DND-41 (cell line): Measurements from ENCODE around the gene NOC4L.

ENCODE experiments used
- ATAC-seq: fragments of 200-7000 bp; cut with Tn5 transposase; 3 replicates; pipeline ENCODE4 v1.9.1; 2021; ENCODE audit warnings: low read depth; ENCODE audit not compliant: insufficient read depth
- DNase-seq: peaks from one replicate; pipeline ENCODE4 v3.0.0-alpha.2; 2020
- H2AFZ ChIP-seq: 2 replicates; pipeline ENCODE4 v1.6.0; 2012; ENCODE audit warnings: low read depth, low read length
- H3K27ac ChIP-seq: 2 replicates; pipeline ENCODE4 v1.5.1; 2012; ENCODE audit warnings: low read length, inconsistent platforms
- H3K27me3 ChIP-seq: fragments of 200-600 bp; sonication (generic); 2 replicates; pipeline ENCODE4 v1.6.0; 2012; ENCODE audit warnings: low read length, mild to moderate bottlenecking, inconsistent platforms; ENCODE audit not compliant: insufficient read depth, poor library complexity
- H3K36me3 ChIP-seq: 2 replicates; pipeline ENCODE4 v1.5.1; 2012; ENCODE audit warnings: low read length, inconsistent platforms; ENCODE audit not compliant: insufficient read depth
- H3K4me1 ChIP-seq: 2 replicates; pipeline ENCODE4 v1.5.1; 2012; ENCODE audit warnings: mild to moderate bottlenecking, low read length; ENCODE audit not compliant: insufficient read depth
- H3K4me2 ChIP-seq: 2 replicates; pipeline ENCODE4 v1.6.0; 2012; ENCODE audit warnings: mild to moderate bottlenecking, moderate library complexity, low read length, inconsistent platforms; ENCODE audit not compliant: insufficient read depth
- H3K4me3 ChIP-seq, 2 experiments: fragments of 200-600 bp in 1 of 2; shearing (Covaris generic) in 1 of 2; 2 replicates each; pipeline ENCODE4 v1.5.1; 2012 to 2016; ENCODE audit warnings: inconsistent platforms in 2 of 2, low read length in 2 of 2, mild to moderate bottlenecking in 2 of 2, low read depth in 1 of 2, moderate library complexity in 1 of 2
- H3K79me2 ChIP-seq: 2 replicates; pipeline ENCODE4 v1.6.0; 2012; ENCODE audit warnings: low read length, inconsistent platforms; ENCODE audit not compliant: insufficient read depth
- H3K9ac ChIP-seq: 2 replicates; pipeline ENCODE4 v1.6.0; 2012; ENCODE audit warnings: low read depth, mild to moderate bottlenecking, inconsistent platforms, low read length, moderate library complexity
- H3K9me3 ChIP-seq: 2 replicates; pipeline ENCODE4 v1.5.1; 2012; ENCODE audit warnings: low read length, moderate library complexity, mild to moderate bottlenecking, inconsistent platforms; ENCODE audit not compliant: insufficient read depth, severe bottlenecking
- H4K20me1 ChIP-seq: 2 replicates; pipeline ENCODE4 v1.6.0; 2012; ENCODE audit warnings: low read length; ENCODE audit not compliant: insufficient read depth
- CTCF ChIP-seq: IDR thresholded peaks from 2 replicates; pipeline ENCODE4 v1.5.1; 2012; ENCODE audit warnings: borderline replicate concordance, low read length, moderate library complexity, mild to moderate bottlenecking; ENCODE audit not compliant: poor library complexity, severe bottlenecking; ENCODE audit errors: extremely low read depth
- EZH2 ChIP-seq: IDR thresholded peaks from 3 replicates; pipeline ENCODE4 v1.6.1; 2012; ENCODE audit warnings: borderline replicate concordance, low read depth, mild to moderate bottlenecking, moderate library complexity, low read length, inconsistent platforms; ENCODE audit not compliant: severe bottlenecking

Gene NOC4L

GRCh38 chr12:132140501-132140900 is 3.8 kb upstream of the NOC4L start:
- no peak for ATAC-seq
- TF ChIP-seq EZH2: no peak
- TF ChIP-seq CTCF: no peak
- peaks cover 52% of the 10 kb centered on the region for H3K36me3 ChIP-seq

GRCh38 chr12:132140918-132141841 is 3.1 kb upstream of the NOC4L start:
- Histone ChIP-seq H3K4me1 (peaks cover 32% of the 10 kb centered on the region), H2AFZ (no peak overlapping the region), H4K20me1 (peaks cover 64% of the 10 kb centered on the region), H3K79me2 (peaks cover 50% of the 10 kb centered on the region), H3K9ac (no peak overlapping the region), H3K27ac (no peak overlapping the region), H3K4me3 (no peak overlapping the region), H3K4me2 (peak overlapping the region; percentile 100; the same call in 1 of the 2 replicates), H3K27me3 (no peaks in the 10 kb centered on the region), H3K9me3 (no peaks in the 10 kb centered on the region), H3K36me3 (peaks cover 58% of the 10 kb centered on the region)
- ATAC-seq: no peak
- DNase-seq: no peak
- TF ChIP-seq EZH2 (no peak), CTCF (no peak)

More at GRCh38 chr12:132140501-132140900, 3.8 kb upstream of the NOC4L start:
- peaks cover 57% of the 10 kb centered on the region for H4K20me1 ChIP-seq
- H3K4me1 ChIP-seq: peaks cover 25% of the 10 kb centered on the region
- no peak overlapping the region for H3K27ac ChIP-seq
- H3K9me3 ChIP-seq: no peaks in the 10 kb centered on the region
- H2AFZ ChIP-seq: no peak overlapping the region
- no peaks in the 10 kb centered on the region for H3K27me3 ChIP-seq
- no peak for DNase-seq
- no peak overlapping the region for H3K4me2 ChIP-seq
- no peak overlapping the region for H3K9ac ChIP-seq
- H3K79me2 ChIP-seq: peaks cover 43% of the 10 kb centered on the region
- H3K4me3 ChIP-seq: no peak overlapping the region

- Histone ChIP-seq H4K20me1 (peaks cover 74% of the 10 kb centered on the region), H3K36me3 (peaks cover 68% of the 10 kb centered on the region), H3K27me3 (no peaks in the 10 kb centered on the region), H3K4me3 (peak overlapping the region in 1 of 2 experiments; percentile 100; a peak in 2 of 4 replicates), H3K4me2 (peak overlapping the region; percentile 100), H3K27ac (no peak overlapping the region), H3K9me3 (no peaks in the 10 kb centered on the region), H3K79me2 (peaks cover 59% of the 10 kb centered on the region), H2AFZ (no peak overlapping the region), H3K4me1 (peaks cover 41% of the 10 kb centered on the region), H3K9ac (peak overlapping the region; percentile 94)
- DNase-seq (no peak), ATAC-seq (no peak)
- TF ChIP-seq EZH2: no peak
- no peak for TF ChIP-seq CTCF
Observed at GRCh38 chr12:132141976-132142678, 2.1 kb upstream of the NOC4L start.
